ENCODE results near the gene STX16.

DNA sequence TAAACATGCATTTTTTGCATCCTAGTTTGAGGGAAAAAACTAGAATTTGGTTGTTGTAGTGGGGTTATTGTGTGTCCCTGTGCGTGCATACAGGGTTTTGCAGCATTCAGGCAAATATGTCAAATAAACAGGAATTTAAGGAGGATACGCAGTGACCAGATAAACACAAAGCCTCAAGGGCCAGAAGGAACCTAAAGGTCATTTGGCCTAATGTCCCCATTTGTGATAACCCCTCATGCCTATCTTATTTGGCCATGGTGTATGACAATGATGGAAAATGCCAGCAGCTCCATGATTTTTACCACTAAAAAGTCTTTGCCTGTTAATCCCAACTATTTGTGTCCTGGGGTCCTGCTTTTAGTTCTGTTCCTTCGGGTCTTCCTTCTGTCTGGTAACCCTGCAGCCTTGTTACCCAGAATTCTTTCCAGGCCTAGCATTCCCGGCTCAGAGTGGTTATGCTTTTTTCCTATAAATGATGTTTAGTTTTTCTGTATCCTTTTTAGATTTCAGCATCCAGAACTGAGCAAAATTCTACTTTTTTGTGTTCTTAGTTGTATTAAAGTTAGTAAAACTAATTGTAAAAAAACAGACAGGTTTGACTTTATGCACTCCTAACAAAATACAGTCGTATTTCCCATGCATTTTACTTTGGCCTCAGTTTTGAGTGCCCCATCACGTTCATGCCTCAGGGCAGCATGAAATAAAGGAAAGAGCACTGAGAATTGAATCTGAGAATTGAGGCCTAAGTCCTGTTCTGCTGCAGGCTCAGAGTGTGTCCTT lies 4.4 kb downstream of the STX16 start:
- TF ChIP-seq JUN (IDR thresholded peaks at IDR 0.05; ENCODE audit: borderline replicate concordance, low read depth, low read length) = no peak
- no peak for TF ChIP-seq JUN (CRISPR knock-in tag; IDR thresholded peaks at IDR 0.05; ENCODE audit: borderline replicate concordance)
- no peak for TF ChIP-seq HOXB6 (CRISPR knock-in tag; IDR thresholded peaks at IDR 0.05; ENCODE audit: borderline replicate concordance)
- no peak for TF ChIP-seq ZBTB8A (IDR thresholded peaks at IDR 0.05; ENCODE audit: partially characterized antibody)
- TF ChIP-seq, protein P1, sequence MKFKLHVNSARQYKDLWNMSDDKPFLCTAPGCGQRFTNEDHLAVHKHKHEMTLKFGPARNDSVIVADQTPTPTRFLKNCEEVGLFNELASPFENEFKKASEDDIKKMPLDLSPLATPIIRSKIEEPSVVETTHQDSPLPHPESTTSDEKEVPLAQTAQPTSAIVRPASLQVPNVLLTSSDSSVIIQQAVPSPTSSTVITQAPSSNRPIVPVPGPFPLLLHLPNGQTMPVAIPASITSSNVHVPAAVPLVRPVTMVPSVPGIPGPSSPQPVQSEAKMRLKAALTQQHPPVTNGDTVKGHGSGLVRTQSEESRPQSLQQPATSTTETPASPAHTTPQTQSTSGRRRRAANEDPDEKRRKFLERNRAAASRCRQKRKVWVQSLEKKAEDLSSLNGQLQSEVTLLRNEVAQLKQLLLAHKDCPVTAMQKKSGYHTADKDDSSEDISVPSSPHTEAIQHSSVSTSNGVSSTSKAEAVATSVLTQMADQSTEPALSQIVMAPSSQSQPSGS (CRISPR knock-in tag; IDR thresholded peaks at IDR 0.05) = no peak
- TF ChIP-seq SAP30 (IDR thresholded peaks at IDR 0.05; ENCODE audit: borderline replicate concordance, insufficient read depth, low read depth, low read length, poor library complexity, severe bottlenecking) = no peak
- TF ChIP-seq MYC (IDR thresholded peaks at IDR 0.05; ENCODE audit: low read depth, low read length) = no peak
- TF ChIP-seq MYC (CRISPR knock-in tag; IDR thresholded peaks at IDR 0.05; ENCODE audit: borderline replicate concordance, low read depth) = no peak
- TF ChIP-seq TGIF2 (CRISPR knock-in tag; IDR thresholded peaks at IDR 0.05) = no peak
- no peak for TF ChIP-seq SIN3A (IDR thresholded peaks at IDR 0.05; ENCODE audit: borderline replicate concordance in 2 of 2, control insufficient read depth in 1 of 2, low read depth in 2 of 2, low read length in 2 of 2)
- TF ChIP-seq POLR2A (conservative IDR thresholded peaks at IDR 0.05) = no peak
- TF ChIP-seq SETDB1 (IDR thresholded peaks at IDR 0.05; ENCODE audit: low read length) = no peak
- TF ChIP-seq POLR2AphosphoS5 (IDR thresholded peaks at IDR 0.05; ENCODE audit: control insufficient read depth, insufficient read depth, low read depth, low read length) = no peak
- TF ChIP-seq TBP (optimal IDR thresholded peaks at IDR 0.05; ENCODE audit: low read depth, low read length) = no peak
- TF ChIP-seq, protein P2, sequence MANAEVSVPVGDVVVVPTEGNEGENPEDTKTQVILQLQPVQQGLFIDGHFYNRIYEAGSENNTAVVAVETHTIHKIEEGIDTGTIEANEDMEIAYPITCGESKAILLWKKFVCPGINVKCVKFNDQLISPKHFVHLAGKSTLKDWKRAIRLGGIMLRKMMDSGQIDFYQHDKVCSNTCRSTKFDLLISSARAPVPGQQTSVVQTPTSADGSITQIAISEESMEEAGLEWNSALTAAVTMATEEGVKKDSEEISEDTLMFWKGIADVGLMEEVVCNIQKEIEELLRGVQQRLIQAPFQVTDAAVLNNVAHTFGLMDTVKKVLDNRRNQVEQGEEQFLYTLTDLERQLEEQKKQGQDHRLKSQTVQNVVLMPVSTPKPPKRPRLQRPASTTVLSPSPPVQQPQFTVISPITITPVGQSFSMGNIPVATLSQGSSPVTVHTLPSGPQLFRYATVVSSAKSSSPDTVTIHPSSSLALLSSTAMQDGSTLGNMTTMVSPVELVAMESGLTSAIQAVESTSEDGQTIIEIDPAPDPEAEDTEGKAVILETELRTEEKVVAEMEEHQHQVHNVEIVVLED (CRISPR knock-in tag; IDR thresholded peaks at IDR 0.05) = no peak
